ENCODE data around the gene UGT1A3. TPM values are rescaled to one million over a fixed set of nuclear protein-coding genes. Genes with fewer than 3 reads are reported as not detected.

Gene UGT1A3
- total RNA-seq, 4 donors from 2014 or later: 2.6 to 3.2 (median 2.6) TPM; not detected in 1

DNA sequence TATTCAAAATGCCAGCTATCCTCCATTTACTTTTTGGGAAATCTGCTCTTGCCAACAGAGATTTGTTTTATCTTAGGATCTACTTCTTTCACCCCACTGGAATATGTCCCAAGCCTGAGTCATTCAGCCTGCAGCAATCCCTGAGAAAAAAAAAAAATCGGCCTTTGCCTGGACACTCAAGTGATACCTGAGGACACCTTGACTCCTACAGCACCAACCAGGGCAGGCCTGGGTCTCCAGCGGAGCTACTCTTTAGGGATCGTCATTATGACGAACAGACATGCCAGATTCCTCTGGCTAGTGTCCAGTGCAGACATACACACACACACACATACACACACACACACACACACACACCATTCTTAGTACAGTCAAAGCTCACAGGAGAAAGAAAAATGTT is 38.4 kb upstream of the UGT1A3 start:
- TF ChIP-seq POLR2A (IDR thresholded peaks at IDR 0.05): no peak
- TF ChIP-seq EP300 (IDR thresholded peaks at IDR 0.05; ENCODE audit: low read depth): no peak
- no peak for TF ChIP-seq POLR2AphosphoS5 (IDR thresholded peaks at IDR 0.05)
- TF ChIP-seq, protein P1, sequence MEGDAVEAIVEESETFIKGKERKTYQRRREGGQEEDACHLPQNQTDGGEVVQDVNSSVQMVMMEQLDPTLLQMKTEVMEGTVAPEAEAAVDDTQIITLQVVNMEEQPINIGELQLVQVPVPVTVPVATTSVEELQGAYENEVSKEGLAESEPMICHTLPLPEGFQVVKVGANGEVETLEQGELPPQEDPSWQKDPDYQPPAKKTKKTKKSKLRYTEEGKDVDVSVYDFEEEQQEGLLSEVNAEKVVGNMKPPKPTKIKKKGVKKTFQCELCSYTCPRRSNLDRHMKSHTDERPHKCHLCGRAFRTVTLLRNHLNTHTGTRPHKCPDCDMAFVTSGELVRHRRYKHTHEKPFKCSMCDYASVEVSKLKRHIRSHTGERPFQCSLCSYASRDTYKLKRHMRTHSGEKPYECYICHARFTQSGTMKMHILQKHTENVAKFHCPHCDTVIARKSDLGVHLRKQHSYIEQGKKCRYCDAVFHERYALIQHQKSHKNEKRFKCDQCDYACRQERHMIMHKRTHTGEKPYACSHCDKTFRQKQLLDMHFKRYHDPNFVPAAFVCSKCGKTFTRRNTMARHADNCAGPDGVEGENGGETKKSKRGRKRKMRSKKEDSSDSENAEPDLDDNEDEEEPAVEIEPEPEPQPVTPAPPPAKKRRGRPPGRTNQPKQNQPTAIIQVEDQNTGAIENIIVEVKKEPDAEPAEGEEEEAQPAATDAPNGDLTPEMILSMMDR (IDR thresholded peaks at IDR 0.05): no peak
- Histone ChIP-seq H3K9me3 (no peaks in the 10 kb centered on the region), H3K27ac (peak overlapping the region in 3 of 4 donors; percentile 66 to 80 (median 74)), H3K27me3 (no peaks in the 10 kb centered on the region), H3K4me1 (peaks cover 0 to 39% (median 30%) of the 10 kb centered on the region in 4 donors), H3K36me3 (no peaks in the 10 kb centered on the region), H3K4me3 (no peak overlapping the region)
- in situ Hi-C loops (cut with MboI; ENCODE audit: low pct_ligation_motif_present in 1 of 4, low pct_unique_long_range_greater_than_20kb in 1 of 4, low sequenced_read_pairs in 3 of 4) (no loop called here), intact Hi-C loops (cut with DNase I; ENCODE audit: low total_unique reads) (no loop called here)
- DNase-seq: no peak
- WGBS, 2 donors (ENCODE audit: low coverage in 1 of 2): 53 to 55% methylated on average over 4 of the region's 4 CpGs

DNA sequence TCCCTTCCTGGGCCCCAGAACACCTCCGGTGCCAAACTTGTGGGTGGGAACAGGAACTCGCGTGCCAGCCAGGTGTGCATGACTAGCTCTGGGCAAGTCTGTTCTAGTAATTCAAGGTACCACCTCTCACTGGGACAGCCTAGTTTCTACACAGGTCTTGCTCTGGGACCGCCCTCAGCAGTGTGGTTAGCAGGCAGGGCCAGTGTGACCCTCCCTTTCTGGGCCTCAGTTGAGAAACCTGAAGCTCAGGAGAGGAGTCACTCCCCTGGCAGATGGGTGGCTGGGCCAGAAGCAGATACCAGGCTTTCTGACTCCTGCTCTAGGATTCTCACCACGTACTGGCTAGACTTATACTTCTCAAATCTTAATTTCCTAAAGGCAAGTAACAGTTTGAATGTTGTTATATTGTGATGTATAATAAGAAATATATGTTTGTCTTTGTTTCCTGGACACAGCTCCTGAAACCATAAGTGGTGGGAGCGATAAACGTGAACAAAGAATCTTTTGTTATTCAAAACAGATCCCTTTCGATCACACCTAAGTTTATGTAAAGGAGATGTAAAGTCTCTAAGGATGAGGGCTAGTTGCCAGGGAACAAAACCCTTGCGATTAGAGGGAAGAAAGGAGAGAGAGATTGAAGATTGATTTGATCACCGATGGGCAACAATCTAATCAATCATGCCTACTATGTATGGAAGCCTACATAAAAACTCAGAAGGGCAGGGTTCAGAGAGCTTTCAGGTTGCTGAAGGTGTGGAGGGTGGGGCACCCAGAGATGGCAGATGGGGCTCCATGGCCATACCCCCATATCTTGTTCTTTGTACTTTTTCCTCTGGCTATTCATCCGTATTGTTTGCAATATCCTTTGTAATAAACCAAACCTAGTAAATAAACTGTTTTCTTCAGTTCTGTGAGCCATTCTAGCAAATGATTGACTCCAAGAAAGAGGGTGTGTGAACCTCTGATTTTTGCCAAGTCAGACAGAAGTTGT is 37.1 kb upstream of the UGT1A3 start:
- WGBS, 2 donors (ENCODE audit: low coverage in 1 of 2): 43 to 47% methylated on average over 6 to 11 of the region's 11 CpGs

GRCh38 chr2:233692648-233693047 is 36.2 kb upstream of the UGT1A3 start, which contains the start of gene UGT1A6:
Gene UGT1A6 (plus strand): TSS chr2:233692890. CDS start chr2:233693005, 115 bp downstream.
- intact Hi-C loops (cut with DNase I; ENCODE audit: low total_unique reads): no loop called here
- no peak for DNase-seq
- Histone ChIP-seq H3K4me3 (no peak within 1 kb of the TSS), H3K4me1 (peaks cover 0 to 37% (median 30%) of the 10 kb centered on the region in 4 donors), H3K27me3 (no peaks in the 10 kb centered on the region), H3K9me3 (no peaks in the 10 kb centered on the region), H3K36me3 (no peaks in the 10 kb centered on the region), H3K27ac (peak within 1 kb of the TSS; percentile 42 to 80 (median 70))
- in situ Hi-C loops (cut with MboI; ENCODE audit: low pct_ligation_motif_present in 1 of 4, low pct_unique_long_range_greater_than_20kb in 1 of 4, low sequenced_read_pairs in 3 of 4): no loop called here
- TF ChIP-seq, protein P1 (IDR thresholded peaks at IDR 0.05): no peak
- WGBS, 2 donors (ENCODE audit: low coverage in 1 of 2): 53 to 66% methylated on average over 2 to 4 of the region's 4 CpGs

More for the DNA sequence above, 37.1 kb upstream of the UGT1A3 start:
- H3K4me1 ChIP-seq: peaks cover 0 to 37% (median 30%) of the 10 kb centered on the region in 4 donors
- TF ChIP-seq POLR2AphosphoS5 (IDR thresholded peaks at IDR 0.05) (peak in 2 of 3 donors; percentile 3 to 38), EP300 (IDR thresholded peaks at IDR 0.05; ENCODE audit: low read depth) (no peak), POLR2A (IDR thresholded peaks at IDR 0.05) (no peak)
- TF ChIP-seq, protein P1 (IDR thresholded peaks at IDR 0.05): no peak
- peak; percentile 69 for DNase-seq
- H3K9me3 ChIP-seq: no peaks in the 10 kb centered on the region
- H3K27me3 ChIP-seq: no peaks in the 10 kb centered on the region
- intact Hi-C loops (cut with DNase I; ENCODE audit: low total_unique reads): no loop called here
- no peaks in the 10 kb centered on the region for H3K36me3 ChIP-seq
- H3K4me3 ChIP-seq: no peak overlapping the region
- H3K27ac ChIP-seq: peak overlapping the region; percentile 42 to 80 (median 70)
- in situ Hi-C loops (cut with MboI; ENCODE audit: low pct_ligation_motif_present in 1 of 4, low pct_unique_long_range_greater_than_20kb in 1 of 4, low sequenced_read_pairs in 3 of 4): no loop called here

GRCh38 chr2:233693963-233694362 is 34.9 kb upstream of the UGT1A3 start:
- H3K9me3 ChIP-seq: no peaks in the 10 kb centered on the region
- 57 to 69% methylated on average over 1 to 6 of the region's 6 CpGs for WGBS, 2 donors (ENCODE audit: low coverage in 1 of 2)
- H3K4me1 ChIP-seq: peaks cover 0 to 31% (median 25%) of the 10 kb centered on the region in 4 donors
- H3K27me3 ChIP-seq: no peaks in the 10 kb centered on the region
- no peak overlapping the region for H3K4me3 ChIP-seq
- H3K36me3 ChIP-seq: no peaks in the 10 kb centered on the region
- intact Hi-C loops (cut with DNase I; ENCODE audit: low total_unique reads) (no loop called here), in situ Hi-C loops (cut with MboI; ENCODE audit: low pct_ligation_motif_present in 1 of 4, low pct_unique_long_range_greater_than_20kb in 1 of 4, low sequenced_read_pairs in 3 of 4) (no loop called here)
- TF ChIP-seq, protein P1 (IDR thresholded peaks at IDR 0.05): no peak
- TF ChIP-seq POLR2AphosphoS5 (IDR thresholded peaks at IDR 0.05) (no peak), EP300 (IDR thresholded peaks at IDR 0.05; ENCODE audit: low read depth) (no peak), POLR2A (IDR thresholded peaks at IDR 0.05) (no peak)
- no peak overlapping the region for H3K27ac ChIP-seq
- no peak for DNase-seq
